ENCODE results near the gene GAL3ST3.

DNA sequence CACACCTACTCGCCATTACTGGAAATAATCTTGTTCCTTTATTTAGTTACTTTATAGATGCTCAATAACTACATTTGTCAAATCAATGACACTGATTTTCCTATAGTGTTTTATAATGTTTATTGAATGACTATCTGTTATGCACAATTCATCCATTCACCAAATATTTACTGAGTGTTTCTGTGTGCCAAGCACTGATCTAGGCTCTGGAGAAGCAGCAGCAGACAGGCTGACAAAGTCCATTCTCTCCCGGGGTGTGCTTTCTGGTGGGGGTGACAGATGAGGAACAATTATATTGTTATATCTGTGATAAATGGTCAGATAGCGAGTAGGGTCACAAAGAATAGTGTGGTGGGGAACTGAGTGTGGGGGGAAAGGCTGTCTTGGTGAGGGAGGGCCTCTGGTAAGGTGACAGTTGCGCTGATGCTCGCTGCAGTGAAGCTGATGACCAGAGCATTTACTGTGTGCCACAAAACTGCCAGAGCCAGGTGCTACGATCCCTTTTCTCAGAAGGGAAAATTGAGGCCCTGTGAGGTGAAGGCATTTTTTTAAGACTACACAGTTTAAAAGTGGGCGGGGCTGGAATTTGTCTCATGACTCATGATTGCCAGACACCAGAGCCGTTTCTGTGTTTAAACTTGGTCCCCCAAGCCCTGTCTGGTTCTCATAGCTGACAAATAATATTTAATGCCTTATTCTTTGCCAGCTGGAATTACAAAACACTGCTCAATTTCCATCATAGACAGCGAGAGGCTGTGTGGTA lies 31.3 kb upstream of the GAL3ST3 start:
- TF ChIP-seq, protein P1, sequence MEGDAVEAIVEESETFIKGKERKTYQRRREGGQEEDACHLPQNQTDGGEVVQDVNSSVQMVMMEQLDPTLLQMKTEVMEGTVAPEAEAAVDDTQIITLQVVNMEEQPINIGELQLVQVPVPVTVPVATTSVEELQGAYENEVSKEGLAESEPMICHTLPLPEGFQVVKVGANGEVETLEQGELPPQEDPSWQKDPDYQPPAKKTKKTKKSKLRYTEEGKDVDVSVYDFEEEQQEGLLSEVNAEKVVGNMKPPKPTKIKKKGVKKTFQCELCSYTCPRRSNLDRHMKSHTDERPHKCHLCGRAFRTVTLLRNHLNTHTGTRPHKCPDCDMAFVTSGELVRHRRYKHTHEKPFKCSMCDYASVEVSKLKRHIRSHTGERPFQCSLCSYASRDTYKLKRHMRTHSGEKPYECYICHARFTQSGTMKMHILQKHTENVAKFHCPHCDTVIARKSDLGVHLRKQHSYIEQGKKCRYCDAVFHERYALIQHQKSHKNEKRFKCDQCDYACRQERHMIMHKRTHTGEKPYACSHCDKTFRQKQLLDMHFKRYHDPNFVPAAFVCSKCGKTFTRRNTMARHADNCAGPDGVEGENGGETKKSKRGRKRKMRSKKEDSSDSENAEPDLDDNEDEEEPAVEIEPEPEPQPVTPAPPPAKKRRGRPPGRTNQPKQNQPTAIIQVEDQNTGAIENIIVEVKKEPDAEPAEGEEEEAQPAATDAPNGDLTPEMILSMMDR (IDR thresholded peaks at IDR 0.05; ENCODE audit: insufficient read depth, low read depth, low read length): no peak
- TF ChIP-seq EZH2 (IDR thresholded peaks at IDR 0.05; ENCODE audit: insufficient read depth, low read length): no peak
